K562 (cell line): ENCODE data around the gene TUT1. TPM values are rescaled to one million over a fixed set of nuclear protein-coding genes. Genes with fewer than 3 reads are reported as not detected.
A peak's percentile ranks its signal among the peaks of the same experiment; 100 is the strongest.

ENCODE experiments used
- BDP1 ChIP-seq: IDR thresholded peaks from 3 replicates; pipeline ENCODE4 v1.6.1; 2011; ENCODE audit not compliant: insufficient read length, insufficient read depth
- FOXK2 ChIP-seq, 2 experiments: fragments of 450-650 bp; IDR thresholded peaks in 1 of 2; conservative IDR thresholded peaks in 1 of 2; 2 replicates each; pipeline ENCODE4 v1.6.1; 2016; ENCODE audit warnings: low read depth in 2 of 2, mild to moderate bottlenecking in 1 of 2
- FOXM1 ChIP-seq, 2 experiments: fragments of 450-650 bp in 1 of 2; sonication (generic) in 1 of 2; formaldehyde crosslinking in 1 of 2; IDR thresholded peaks; 2 replicates each; pipeline versions ENCODE4 v1.6.1 to v1.9.0; 2017 to 2022; ENCODE audit warnings: low read depth in 2 of 2, mild to moderate bottlenecking in 2 of 2, missing genetic modification reagents in 1 of 2, moderate library complexity in 1 of 2
- HMG20B ChIP-seq: fragments of 250-450 bp; sonication (Bioruptor Pico); IDR thresholded peaks from 2 replicates; pipeline ENCODE4 v1.5.0; 2021; ENCODE audit warnings: mild to moderate bottlenecking
- LEF1 ChIP-seq: fragments of 450-650 bp; IDR thresholded peaks from 2 replicates; pipeline ENCODE4 v1.6.1; 2016; ENCODE audit warnings: mild to moderate bottlenecking
- MIER1 ChIP-seq: fragments of 450-650 bp; IDR thresholded peaks from 2 replicates; pipeline ENCODE4 v1.6.1; 2016; ENCODE audit warnings: antibody characterized with exemption, mild to moderate bottlenecking, low read depth
- NFATC3 ChIP-seq: fragments of 450-650 bp; IDR thresholded peaks from 2 replicates; pipeline ENCODE4 v1.6.1; 2017; ENCODE audit warnings: mild to moderate bottlenecking
- NFIX ChIP-seq: fragments of 250-450 bp; sonication (Bioruptor Pico); IDR thresholded peaks from 2 replicates; pipeline ENCODE4 v1.4.0; 2020; ENCODE audit warnings: low read depth, mild to moderate bottlenecking, moderate library complexity
- PURB ChIP-seq: sonication (generic); formaldehyde crosslinking; IDR thresholded peaks from 2 replicates; pipeline ENCODE4 v1.9.0; 2021; ENCODE audit warnings: low read depth, mild to moderate bottlenecking, missing genetic modification reagents
- SLC30A9 ChIP-seq: fragments of 250-450 bp; sonication (Bioruptor Pico); IDR thresholded peaks from 2 replicates; pipeline ENCODE4 v1.8.0; 2022; ENCODE audit warnings: mild to moderate bottlenecking, moderate library complexity
- XRCC3 ChIP-seq: fragments of 450-650 bp; IDR thresholded peaks from 2 replicates; pipeline ENCODE4 v1.6.1; 2017; ENCODE audit warnings: mild to moderate bottlenecking, moderate library complexity
- ZNF121 ChIP-seq: sonication (generic); formaldehyde crosslinking; conservative IDR thresholded peaks from 2 replicates; pipeline ENCODE4 v1.8.0; 2022; ENCODE audit warnings: missing genetic modification reagents
- ZNF134 ChIP-seq: fragments of 250-450 bp; sonication (Bioruptor Pico); conservative IDR thresholded peaks from 2 replicates; pipeline ENCODE4 v1.4.0; 2020
- ZNF253 ChIP-seq: fragments of 250-450 bp; sonication (Bioruptor Pico); conservative IDR thresholded peaks from 2 replicates; pipeline ENCODE4 v1.6.1; 2021; ENCODE audit warnings: mild to moderate bottlenecking
- ZNF696 ChIP-seq: fragments of 250-450 bp; sonication (Bioruptor Pico); conservative IDR thresholded peaks from 2 replicates; pipeline ENCODE4 v1.4.0; 2020; ENCODE audit warnings: mild to moderate bottlenecking, moderate library complexity
- ZNF717 ChIP-seq: fragments of 250-450 bp; sonication (Bioruptor Pico); IDR thresholded peaks from 2 replicates; pipeline ENCODE4 v1.5.0; 2021
- polyA plus RNA-seq, 8 experiments: library from polyadenylated mRNA; depleted of rRNA in 4 of 8; stranded (reverse) in 5 of 8; unstranded in 3 of 8; fragments of >200 nt; fragmentation: Nextera tagmentation in 2 of 8; fragmentation: Illumina TruSeq in 1 of 8; extraction: Ambion mirVana in 2 of 8; extraction: Trizol in 1 of 8; gene quantifications; 2 replicates each; pipeline versions ENCODE4 v1.2.1 to v1.2.3, GENCODE V29; 2011 to 2014; ENCODE audit warnings: inconsistent platforms in 1 of 8, missing spikeins in 1 of 8
- total RNA-seq, 7 experiments: library from RNA; depleted of rRNA in 6 of 7; stranded (reverse); fragments of >200 nt in 6 of 7; fragmentation: Illumina TruSeq in 2 of 7; extraction: Trizol in 2 of 7; gene quantifications; 2 replicates each; pipeline versions ENCODE4 v1.2.1 to v1.2.3, GENCODE V29; 2011 to 2021; ENCODE audit warnings: low replicate concordance in 1 of 7
- TF ChIP-seq, protein P1 (sequence below): sonication (generic); formaldehyde crosslinking; IDR thresholded peaks from 2 replicates; pipeline ENCODE4 v1.8.0; 2022; ENCODE audit warnings: mild to moderate bottlenecking, missing genetic modification reagents, borderline replicate concordance
- TF ChIP-seq, protein P2 (sequence below): fragments of 250-450 bp; sonication (Bioruptor Pico); IDR thresholded peaks from 2 replicates; pipeline ENCODE4 v1.5.0; 2021; ENCODE audit warnings: mild to moderate bottlenecking, borderline replicate concordance
- TF ChIP-seq, protein P3 (sequence below): fragments of 450-650 bp; IDR thresholded peaks from 2 replicates; pipeline ENCODE4 v1.6.1; 2016
- TF ChIP-seq, protein P4 (sequence below): fragments of 150-350 bp; conservative IDR thresholded peaks from 2 replicates; pipeline ENCODE4 v1.6.1; 2014; ENCODE audit warnings: low read length

Gene TUT1
- total and polyA plus RNA-seq, 9 of the 15 experiments (the other 6 are each of a cell fraction or from before 2014, with no cell fraction given): 0.66 to 44.3 (median 15.7) TPM

DNA sequence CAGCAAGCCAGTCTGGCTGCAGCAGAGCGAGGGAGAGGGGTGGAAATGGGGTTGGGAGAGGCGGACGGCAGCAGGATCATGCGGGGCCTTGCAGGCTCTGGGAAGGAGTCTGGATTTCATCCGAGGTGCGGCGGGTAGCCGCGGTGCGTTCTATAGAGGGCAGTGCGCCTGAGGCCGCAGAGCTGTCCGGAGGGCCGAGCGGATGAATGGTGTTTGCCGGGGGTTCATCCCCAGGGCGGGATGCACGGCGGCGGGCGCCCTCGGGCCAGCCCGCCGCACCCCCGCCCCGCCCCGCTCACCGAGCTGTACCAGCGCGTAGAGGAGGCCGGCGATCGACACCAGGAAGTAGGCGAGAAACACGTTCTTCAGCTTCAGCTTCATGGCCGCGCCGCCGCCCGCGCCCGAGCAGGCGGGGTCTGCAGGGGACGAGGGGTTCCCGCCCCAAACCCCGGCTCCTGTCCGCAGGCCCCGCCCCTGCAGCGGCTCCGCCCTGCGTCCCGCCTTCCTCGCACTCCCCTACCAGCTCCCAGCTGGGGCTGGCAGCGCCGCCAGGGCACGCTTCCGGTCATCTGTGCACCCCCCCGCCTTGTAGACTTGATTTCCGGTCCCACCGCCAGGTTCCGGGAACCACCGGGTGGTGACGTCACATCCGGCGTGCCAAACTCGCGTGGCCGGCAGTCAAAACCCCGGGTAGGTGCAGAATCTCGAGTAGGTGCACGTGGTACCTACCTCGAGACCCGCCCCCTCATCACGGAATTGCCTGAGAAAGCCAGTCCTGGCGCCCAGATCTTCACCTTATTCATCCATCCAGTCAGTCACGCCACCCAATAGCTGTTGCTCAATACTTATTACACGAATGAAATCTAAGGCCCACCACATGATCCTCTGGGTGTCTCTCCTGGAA is 30.5 kb upstream of the TUT1 start, which contains the start of gene B3GAT3 (continued):
- TF ChIP-seq NFATC3 (no peak), SLC30A9 (CRISPR knock-in tag) (no peak), ZNF121 (CRISPR knock-in tag) (no peak), ZNF253 (CRISPR knock-in tag) (no peak), PURB (no peak), HMG20B (CRISPR knock-in tag) (no peak), NFIX (CRISPR knock-in tag) (no peak), ZNF717 (CRISPR knock-in tag) (no peak), MIER1 (no peak), LEF1 (no peak), FOXK2 (conservative IDR thresholded peaks at IDR 0.05 in 1 of 2, IDR thresholded peaks at IDR 0.05 in 1 of 2; ENCODE audit: low read depth in 2 of 2) (peak; percentile 67 to 69; a peak in 3 of 4 replicates), ZNF134 (0 out of 2 replicates have a peak, but pooled peaks have one; percentile 11), XRCC3 (no peak), BDP1 (no peak), ZNF696 (CRISPR knock-in tag) (no peak), FOXM1 (IDR thresholded peaks at IDR 0.05; ENCODE audit: low read depth) (no peak), FOXM1 (CRISPR knock-in tag; IDR thresholded peaks at IDR 0.05; ENCODE audit: low read depth) (no peak; the same call in 1 of the 2 replicates)
- TF ChIP-seq, protein P1, sequence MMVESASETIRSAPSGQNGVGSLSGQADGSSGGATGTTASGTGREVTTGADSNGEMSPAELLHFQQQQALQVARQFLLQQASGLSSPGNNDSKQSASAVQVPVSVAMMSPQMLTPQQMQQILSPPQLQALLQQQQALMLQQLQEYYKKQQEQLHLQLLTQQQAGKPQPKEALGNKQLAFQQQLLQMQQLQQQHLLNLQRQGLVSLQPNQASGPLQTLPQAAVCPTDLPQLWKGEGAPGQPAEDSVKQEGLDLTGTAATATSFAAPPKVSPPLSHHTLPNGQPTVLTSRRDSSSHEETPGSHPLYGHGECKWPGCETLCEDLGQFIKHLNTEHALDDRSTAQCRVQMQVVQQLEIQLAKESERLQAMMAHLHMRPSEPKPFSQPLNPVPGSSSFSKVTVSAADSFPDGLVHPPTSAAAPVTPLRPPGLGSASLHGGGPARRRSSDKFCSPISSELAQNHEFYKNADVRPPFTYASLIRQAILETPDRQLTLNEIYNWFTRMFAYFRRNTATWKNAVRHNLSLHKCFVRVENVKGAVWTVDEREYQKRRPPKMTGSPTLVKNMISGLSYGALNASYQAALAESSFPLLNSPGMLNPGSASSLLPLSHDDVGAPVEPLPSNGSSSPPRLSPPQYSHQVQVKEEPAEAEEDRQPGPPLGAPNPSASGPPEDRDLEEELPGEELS: no peak
- TF ChIP-seq, protein P2, sequence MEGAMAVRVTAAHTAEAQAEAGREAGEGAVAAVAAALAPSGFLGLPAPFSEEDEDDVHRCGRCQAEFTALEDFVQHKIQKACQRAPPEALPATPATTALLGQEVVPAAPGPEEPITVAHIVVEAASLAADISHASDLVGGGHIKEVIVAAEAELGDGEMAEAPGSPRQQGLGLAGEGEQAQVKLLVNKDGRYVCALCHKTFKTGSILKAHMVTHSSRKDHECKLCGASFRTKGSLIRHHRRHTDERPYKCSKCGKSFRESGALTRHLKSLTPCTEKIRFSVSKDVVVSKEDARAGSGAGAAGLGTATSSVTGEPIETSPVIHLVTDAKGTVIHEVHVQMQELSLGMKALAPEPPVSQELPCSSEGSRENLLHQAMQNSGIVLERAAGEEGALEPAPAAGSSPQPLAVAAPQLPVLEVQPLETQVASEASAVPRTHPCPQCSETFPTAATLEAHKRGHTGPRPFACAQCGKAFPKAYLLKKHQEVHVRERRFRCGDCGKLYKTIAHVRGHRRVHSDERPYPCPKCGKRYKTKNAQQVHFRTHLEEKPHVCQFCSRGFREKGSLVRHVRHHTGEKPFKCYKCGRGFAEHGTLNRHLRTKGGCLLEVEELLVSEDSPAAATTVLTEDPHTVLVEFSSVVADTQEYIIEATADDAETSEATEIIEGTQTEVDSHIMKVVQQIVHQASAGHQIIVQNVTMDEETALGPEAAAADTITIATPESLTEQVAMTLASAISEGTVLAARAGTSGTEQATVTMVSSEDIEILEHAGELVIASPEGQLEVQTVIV (CRISPR knock-in tag): no peak
- TF ChIP-seq, protein P3, sequence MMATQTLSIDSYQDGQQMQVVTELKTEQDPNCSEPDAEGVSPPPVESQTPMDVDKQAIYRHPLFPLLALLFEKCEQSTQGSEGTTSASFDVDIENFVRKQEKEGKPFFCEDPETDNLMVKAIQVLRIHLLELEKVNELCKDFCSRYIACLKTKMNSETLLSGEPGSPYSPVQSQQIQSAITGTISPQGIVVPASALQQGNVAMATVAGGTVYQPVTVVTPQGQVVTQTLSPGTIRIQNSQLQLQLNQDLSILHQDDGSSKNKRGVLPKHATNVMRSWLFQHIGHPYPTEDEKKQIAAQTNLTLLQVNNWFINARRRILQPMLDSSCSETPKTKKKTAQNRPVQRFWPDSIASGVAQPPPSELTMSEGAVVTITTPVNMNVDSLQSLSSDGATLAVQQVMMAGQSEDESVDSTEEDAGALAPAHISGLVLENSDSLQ: peak; percentile 65
- TF ChIP-seq, protein P4, sequence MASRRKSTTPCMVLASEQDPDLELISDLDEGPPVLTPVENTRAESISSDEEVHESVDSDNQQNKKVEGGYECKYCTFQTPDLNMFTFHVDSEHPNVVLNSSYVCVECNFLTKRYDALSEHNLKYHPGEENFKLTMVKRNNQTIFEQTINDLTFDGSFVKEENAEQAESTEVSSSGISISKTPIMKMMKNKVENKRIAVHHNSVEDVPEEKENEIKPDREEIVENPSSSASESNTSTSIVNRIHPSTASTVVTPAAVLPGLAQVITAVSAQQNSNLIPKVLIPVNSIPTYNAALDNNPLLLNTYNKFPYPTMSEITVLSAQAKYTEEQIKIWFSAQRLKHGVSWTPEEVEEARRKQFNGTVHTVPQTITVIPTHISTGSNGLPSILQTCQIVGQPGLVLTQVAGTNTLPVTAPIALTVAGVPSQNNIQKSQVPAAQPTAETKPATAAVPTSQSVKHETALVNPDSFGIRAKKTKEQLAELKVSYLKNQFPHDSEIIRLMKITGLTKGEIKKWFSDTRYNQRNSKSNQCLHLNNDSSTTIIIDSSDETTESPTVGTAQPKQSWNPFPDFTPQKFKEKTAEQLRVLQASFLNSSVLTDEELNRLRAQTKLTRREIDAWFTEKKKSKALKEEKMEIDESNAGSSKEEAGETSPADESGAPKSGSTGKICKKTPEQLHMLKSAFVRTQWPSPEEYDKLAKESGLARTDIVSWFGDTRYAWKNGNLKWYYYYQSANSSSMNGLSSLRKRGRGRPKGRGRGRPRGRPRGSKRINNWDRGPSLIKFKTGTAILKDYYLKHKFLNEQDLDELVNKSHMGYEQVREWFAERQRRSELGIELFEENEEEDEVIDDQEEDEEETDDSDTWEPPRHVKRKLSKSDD: no peak
